NCI-H774 (cell line): ENCODE results near the gene TRMT1.
A peak's percentile ranks its signal among the peaks of the same experiment; 100 is the strongest.

Experiments
- DNase-seq: peaks from one replicate; lab custom pipeline; 2025; lab: John Stamatoyannopoulos, UW

TRMT1 gene

DNA sequence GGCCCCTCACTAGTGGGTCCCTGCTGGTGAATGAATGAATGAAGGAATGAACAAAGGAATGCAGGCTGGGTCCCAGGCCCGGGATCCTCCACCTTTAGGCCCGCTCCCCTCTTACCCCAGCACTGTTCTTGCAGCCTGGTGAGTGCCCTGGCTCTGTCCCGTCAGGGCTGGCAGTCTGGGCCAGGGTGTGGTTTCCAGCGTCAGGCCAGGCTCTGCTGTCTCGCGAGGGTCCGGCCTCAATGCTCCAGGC is 14.2 kb downstream of the TRMT1 start:
- DNase-seq, result no peak

DNA sequence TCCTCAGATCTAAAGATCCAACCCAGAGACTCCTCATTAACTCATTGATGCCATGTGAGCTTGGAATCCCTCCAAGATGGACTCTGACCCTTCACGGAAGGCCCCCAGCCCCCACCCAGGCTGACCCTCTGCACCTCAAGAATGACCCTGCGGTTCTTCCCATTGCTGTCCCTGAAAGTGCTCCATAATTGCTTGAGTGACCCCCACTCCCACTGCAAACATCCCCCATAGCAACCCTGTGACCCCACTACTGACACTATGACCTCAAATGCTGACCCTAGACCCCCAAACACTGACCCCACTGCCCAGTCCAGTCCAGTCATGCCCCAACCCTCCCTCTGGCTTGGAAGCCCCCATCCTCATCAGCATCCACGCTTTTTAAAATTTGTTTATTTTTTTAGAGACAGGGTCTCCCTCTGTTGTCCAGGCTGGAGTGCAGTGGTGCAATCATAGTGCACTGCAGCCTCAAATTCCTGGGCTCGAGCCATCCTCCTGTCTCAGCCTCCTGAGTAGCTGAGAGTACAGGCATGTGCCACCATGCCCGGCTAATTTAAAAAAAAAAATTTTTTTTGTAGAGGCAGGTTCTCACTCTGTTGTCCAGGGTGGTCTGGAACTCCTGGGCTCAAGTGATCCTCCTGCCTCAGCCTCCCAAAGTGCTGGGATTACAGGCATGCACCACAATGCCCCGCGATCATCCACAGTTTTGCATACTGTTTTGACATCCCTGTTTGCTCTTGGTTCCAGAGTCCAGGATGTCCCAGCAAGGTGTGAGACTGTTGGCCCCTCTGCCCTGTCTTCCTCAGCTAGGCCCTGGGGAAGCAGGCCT is 14.7 kb downstream of the TRMT1 start:
- DNase-seq, result no peak

GRCh38 chr19:13100841-13101589 is 15.5 kb downstream of the TRMT1 start:
- no peak for DNase-seq

DNA sequence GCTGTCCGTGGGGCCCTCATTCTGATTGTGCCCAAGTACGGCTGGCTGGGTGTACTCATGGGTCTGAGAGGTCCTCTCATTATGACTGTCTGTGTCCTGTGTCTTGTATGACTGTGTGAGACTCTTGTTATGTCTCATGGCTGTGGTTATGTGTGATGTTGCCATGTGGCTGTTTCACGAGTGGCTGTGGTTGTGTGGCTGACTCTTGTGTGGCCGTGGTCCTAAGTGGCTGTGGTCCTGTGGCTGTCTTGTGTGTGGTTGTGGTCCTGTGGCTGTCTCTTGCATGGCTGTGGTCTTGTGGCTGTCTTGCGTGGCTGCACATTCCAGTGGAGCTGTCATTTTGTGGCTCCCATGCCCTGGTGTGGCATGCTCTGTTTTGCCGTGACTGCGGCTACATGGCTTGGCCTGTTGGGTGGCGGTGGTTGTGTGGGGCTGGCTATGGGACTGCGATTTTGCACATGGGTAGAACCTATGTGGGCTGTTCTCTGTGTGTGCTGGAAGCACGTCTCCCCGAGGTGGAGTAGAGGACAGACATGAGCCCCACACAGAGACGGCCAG is 16.4 kb downstream of the TRMT1 start:
- no peak for DNase-seq

- DNase-seq, result peak; percentile 29
Measured at GRCh38 chr19:13099073-13099999, 17.2 kb downstream of the TRMT1 start.

DNA sequence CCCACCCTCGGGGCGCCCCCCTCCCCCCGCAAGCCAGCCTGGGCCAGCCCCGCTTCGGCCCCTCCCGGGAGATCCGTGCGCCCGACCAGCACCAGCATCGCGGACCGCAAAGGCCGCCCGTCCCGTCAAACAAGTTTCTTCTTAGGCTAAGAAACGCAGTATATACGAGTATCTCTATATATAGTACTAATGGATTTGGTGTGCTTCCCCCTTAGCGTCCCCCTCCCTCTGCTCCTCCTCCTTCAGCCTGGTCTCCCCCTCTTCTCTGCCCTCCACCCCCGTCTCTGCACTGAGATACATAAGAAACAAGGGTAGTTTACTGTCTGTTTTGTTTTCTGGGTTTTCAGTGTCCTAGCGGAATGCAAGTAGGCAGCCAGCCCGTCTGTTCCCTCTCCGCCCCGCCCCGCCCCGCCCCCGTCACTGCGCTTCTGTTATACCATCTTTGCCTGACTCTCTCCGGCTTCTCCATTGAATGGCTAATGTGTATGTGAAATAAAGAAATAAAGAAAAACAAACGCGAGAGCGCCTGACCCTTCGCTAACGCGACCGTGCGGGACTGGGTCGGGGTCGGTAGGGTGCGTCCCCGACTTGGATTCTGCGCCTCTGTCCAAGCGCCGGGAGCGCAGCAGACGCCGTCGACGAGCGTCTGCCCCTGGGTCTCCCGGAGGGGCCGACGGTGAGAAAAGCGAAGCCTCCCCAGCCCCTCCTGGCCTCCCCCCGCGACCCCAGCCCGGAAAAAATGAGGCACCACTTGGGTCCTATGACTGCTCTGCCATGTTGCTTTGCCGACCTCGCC is 18.1 kb downstream of the TRMT1 start:
- DNase-seq, result no peak

- DNase-seq, result no peak
Measured at GRCh38 chr19:13097463-13098258, 18.9 kb downstream of the TRMT1 start.

DNA sequence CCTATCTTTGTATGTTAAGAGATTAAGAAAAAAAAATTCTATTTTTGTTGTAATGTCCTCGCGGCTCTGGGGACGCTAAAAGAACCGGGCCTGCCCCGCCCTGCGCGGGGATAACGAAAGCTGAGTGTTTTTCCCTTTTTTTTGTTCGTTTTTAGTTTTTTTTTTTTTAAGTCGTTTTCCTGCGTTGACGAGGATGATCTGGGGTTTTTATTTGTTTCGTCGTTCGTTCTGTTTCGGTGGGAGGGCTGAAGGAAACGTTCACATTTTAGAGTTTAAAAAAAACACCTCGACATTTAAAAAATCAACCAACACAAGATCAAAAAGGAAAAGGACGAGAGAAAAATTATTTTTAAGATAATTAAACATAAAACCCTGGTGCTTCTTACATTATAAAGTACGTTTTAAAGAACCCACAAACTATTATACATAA is 19.5 kb downstream of the TRMT1 start:
- DNase-seq, result no peak

- no peak for DNase-seq
Measured at GRCh38 chr19:13095934-13096927, 20.3 kb downstream of the TRMT1 start.

DNA sequence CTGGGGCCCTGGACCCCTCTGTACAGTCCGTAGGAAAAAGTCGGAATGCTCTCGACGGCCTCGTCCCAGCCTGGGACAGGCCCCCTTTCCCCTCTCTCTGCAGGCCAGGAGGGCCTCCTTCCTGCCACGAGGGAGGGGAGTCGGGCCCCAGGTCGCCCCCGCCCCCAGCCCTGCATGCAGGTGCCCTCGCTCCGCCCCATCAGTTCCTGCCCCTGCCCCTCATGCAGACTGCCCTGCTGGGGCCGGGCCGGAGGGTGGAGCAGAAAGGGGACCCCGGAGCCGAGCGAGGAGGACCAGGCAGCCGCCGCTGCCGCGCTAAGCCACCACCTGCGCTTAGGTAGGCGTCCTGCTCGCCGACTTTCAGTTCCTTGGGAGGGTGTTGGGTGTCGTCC is 21.2 kb downstream of the TRMT1 start:
- DNase-seq, result no peak

- no peak for DNase-seq
Measured at GRCh38 chr19:13094771-13095392, 21.7 kb downstream of the TRMT1 start.

DNA sequence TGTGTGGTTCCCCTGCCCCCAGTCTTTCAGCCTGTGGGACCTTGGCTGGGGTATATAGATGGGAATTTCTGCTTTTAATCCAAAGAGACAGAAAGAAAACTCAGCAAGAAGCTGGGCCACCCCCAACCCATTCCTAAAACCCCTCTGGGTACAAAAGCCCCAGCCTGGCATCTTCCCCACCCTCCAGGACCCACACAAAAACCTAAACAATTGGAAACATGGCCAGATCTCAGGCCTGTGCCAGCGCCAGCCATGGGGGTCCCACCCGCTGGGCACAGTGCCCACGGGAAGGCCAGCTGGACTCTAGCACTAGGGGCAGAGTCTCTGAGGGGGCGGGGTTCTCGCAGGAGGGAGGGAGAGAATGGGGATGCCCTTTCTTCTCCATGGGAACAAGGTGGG is 22.4 kb downstream of the TRMT1 start:
- no peak for DNase-seq

DNA sequence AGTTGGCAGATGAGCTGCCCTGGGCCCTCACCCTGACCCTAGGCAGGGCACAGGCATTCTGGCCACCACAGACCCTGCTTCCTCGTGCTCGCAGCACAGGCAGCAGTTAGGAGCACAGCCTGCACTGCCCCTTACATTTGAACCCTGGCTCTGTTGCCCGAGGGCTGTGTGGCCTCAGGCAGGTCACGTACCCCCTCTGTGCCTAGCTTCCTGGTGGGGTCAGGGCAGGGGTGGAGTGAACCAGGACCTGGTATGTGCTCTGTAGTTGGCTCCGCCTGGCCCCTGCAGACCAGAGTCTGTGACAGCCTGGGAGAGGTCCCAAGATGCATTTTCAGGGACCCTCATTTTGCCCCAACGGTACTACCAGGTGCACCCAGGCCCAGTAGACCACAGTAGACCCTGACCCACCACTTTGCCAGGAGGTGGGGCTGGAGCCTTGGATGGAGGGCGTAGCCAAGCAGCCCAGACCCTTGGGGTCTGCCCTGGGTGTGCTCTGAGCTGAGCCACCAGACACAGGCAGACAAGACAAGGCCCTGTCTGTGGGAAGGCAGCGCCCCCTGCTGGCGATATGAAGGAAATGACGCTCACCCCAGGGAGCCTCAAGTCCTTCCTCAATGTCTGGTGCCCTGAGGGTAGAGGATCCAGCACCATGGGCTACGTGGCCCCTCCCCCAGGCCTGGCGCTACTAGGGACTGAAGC is 23.0 kb downstream of the TRMT1 start:
- DNase-seq, result peak; percentile 61

DNA sequence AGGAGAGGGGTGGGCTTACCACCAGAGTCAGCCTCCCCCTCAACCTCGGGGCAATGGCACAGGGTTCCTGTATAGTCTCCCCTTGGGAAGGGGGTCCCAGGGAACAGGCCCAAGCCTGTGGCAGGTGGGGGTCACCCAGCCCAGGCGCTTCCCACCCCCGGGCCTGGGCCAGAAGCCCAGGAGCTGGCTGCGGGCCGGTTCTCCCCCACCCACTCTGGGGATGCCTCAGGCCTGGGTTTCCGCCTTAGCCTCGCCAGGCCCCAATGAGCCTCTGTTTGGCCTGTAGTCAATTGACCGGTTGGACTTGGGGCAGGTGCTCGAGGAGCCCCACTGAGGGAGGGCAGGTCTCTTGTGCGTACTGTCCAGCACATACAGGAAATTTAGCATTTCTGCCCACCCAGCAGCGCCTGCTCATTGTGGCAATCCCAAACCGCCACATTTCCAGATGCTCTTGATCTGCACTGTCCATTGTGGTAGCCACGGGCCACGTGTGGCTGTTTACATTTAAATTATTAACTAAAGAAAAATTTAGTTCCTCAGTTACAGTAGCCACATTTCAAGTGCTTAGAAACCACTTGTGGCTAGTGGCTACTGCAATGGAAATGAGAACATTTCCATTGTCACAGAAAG is 23.8 kb downstream of the TRMT1 start:
- DNase-seq, result no peak

DNA sequence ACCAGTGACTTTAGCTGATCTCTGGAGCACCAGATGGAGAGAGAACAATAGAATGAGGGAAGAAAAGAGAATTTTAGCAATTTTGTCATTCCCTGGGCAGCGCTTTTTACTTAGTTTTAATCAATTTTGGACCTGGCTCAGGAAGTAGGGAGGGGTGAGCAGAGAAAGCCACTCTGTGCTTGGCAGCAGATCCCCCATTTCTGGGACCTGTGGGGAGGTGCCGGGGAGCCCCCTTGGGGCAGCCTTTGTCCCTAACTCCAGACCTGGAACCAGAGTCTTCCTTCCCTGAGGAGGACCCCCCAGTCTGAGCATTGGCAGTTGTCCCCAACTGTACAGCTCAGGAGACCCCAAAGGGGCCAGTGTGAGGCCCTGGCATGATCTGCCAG is 24.4 kb downstream of the TRMT1 start:
- DNase-seq, result no peak

DNA sequence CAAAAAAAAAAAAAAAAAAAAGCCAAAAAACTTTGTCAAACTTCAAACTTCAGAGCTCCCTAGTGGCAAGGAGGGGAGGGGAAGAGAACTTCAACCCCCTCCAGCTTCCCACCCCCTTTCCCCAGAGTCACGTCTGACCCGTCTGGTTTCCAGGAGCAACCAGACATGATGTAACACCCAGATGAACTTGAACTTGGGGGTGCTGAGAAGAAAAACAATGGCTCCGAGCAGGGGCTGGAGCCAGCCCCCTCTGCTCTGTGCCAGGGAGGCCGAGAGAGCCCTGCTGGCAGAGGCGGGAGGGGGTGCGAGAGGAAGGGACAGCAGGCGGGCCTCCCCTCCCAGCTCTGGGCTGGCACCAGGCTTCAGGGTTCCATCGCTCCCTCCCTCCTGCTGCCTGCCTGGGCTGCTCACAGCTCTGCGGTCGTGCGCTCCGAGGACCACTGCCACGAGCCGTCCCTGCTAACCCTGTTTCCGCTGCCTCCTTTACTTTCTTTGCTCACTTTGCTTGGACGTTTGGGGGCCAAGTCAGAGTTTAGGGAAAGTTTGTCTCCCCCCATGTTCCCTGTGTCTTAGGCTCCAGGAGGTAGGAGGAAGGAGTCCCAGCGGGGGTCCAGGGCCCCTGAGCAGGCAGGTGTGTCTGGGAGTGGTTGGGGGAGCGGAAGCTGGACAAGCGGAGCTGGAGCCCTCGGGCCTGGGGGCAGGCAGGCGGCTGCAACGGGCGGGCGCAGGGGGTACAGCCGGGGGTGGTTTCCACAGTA is 25.0 kb downstream of the TRMT1 start:
- no peak for DNase-seq
